K562 (cell line): ENCODE measurements around the gene NUCB2. TPM values are rescaled to one million over a fixed set of nuclear protein-coding genes. Genes with fewer than 3 reads are reported as not detected.

Source experiments
- ATAC-seq: fragments of 200-7000 bp; cut with Tn5 transposase; 3 replicates; pipeline ENCODE4 v1.9.1; 2020; ENCODE audit warnings: moderate library complexity
- BruUV-seq: library from RNA; stranded (reverse); fragments of 400-500 nt; replicated peaks from 2 replicates; lab custom pipeline; 2021; lab: Mats Ljungman, UMichigan
- CTCF ChIA-PET: fragments of 300-600 bp; formaldehyde crosslinking; extraction: SDS; loops from one replicate; lab custom pipeline; 2021; ENCODE audit warnings: low intra/inter-chr PET ratio; lab: Yijun Ruan, JAX
- POLR2A ChIA-PET: fragments of 300-600, 350-650 bp; sonication (Branson Sonifier 250); formaldehyde crosslinking; extraction: SDS; loops from one replicate; lab custom pipeline; 2021; ENCODE audit warnings: antibody characterized with exemption, inconsistent platforms; lab: Yijun Ruan, JAX
- DNase-seq, 4 experiments: peaks; one replicate each; pipeline versions ENCODE4 v3.0.0 to v3.0.0-alpha.2; 2011 to 2018; ENCODE audit warnings: low spot score in 3 of 4, mixed read lengths in 3 of 4; ENCODE audit errors: extremely low read depth in 1 of 4
- FAIRE-seq: peaks from 2 replicates; lab custom pipeline; 2011; peaks lifted over from hg19 to GRCh38; lab: Jason Lieb, UNC
- H2AFZ ChIP-seq: 2 replicates; pipeline ENCODE4 v1.6.0; 2011; ENCODE audit warnings: low read depth, low read length, control low read depth, inconsistent platforms
- H3K27ac ChIP-seq: fragments of 200-600 bp; 3 replicates; pipeline ENCODE4 v1.8.0; 2011; ENCODE audit warnings: low read depth, mild to moderate bottlenecking, control low read depth, inconsistent platforms, low read length, moderate library complexity, mixed read lengths; ENCODE audit errors: extremely low read depth
- H3K27me3 ChIP-seq, 2 experiments: fragments of 300-600 bp in 1 of 2; 2 replicates in 1 of 2; 3 replicates in 1 of 2; pipeline versions ENCODE4 v1.6.0 to v1.8.0; 2011; ENCODE audit warnings: inconsistent platforms in 2 of 2, low read length in 2 of 2, mild to moderate bottlenecking in 1 of 2, mixed read lengths in 1 of 2, moderate library complexity in 1 of 2; ENCODE audit not compliant: control insufficient read depth in 2 of 2, insufficient read depth in 2 of 2
- H3K36me3 ChIP-seq: fragments of 300-600 bp; 3 replicates; pipeline ENCODE4 v1.8.0; 2011; ENCODE audit warnings: mild to moderate bottlenecking, low read length, inconsistent platforms; ENCODE audit not compliant: control insufficient read depth, insufficient read depth
- H3K4me1 ChIP-seq, 2 experiments: fragments of 200-600 bp in 1 of 2; replicated peaks in 1 of 2; 2 replicates in 1 of 2; 3 replicates in 1 of 2; pipeline versions ENCODE4 v1.5.1 to v1.8.0; 2011; ENCODE audit warnings: inconsistent platforms in 2 of 2, low read length in 2 of 2, mild to moderate bottlenecking in 1 of 2, mixed read lengths in 1 of 2, moderate library complexity in 1 of 2; ENCODE audit not compliant: control insufficient read depth in 2 of 2, insufficient read depth in 2 of 2
- H3K4me2 ChIP-seq: 2 replicates; pipeline ENCODE4 v1.6.1; 2011; ENCODE audit warnings: low read length, control low read depth, inconsistent platforms, mixed read lengths; ENCODE audit not compliant: insufficient read depth
- H3K4me3 ChIP-seq: fragments of 200-600 bp; sonication (generic), shearing (Covaris generic); 2 replicates; pipeline ENCODE4 v1.5.1; 2016; ENCODE audit warnings: control low read depth, inconsistent platforms
- H3K79me2 ChIP-seq: fragments of 200-600 bp; 3 replicates; pipeline ENCODE4 v1.8.0; 2011; ENCODE audit warnings: low read length, inconsistent platforms; ENCODE audit not compliant: control insufficient read depth, insufficient read depth
- H3K9ac ChIP-seq, 2 experiments: 2 replicates each; pipeline versions ENCODE4 v1.6.0 to v1.6.1; 2011; ENCODE audit warnings: low read depth in 2 of 2, low read length in 2 of 2, control low read depth in 1 of 2, inconsistent platforms in 1 of 2, mild to moderate bottlenecking in 1 of 2, mixed read lengths in 1 of 2; ENCODE audit not compliant: insufficient read depth in 1 of 2
- H3K9me1 ChIP-seq: one replicate; pipeline ENCODE4 v1.6.0; 2011; ENCODE audit warnings: inconsistent platforms, mild to moderate bottlenecking, low read length, moderate library complexity; ENCODE audit not compliant: control insufficient read depth, insufficient read depth
- H3K9me3 ChIP-seq: replicated peaks from 2 replicates; pipeline ENCODE4 v1.5.1; 2011; ENCODE audit warnings: low read depth, low read length, inconsistent platforms; ENCODE audit not compliant: control insufficient read depth, insufficient read depth
- H4K20me1 ChIP-seq: replicated peaks from 2 replicates; pipeline ENCODE4 v1.6.1; 2011; ENCODE audit warnings: low read length, inconsistent platforms, mixed read lengths; ENCODE audit not compliant: control insufficient read depth, insufficient read depth
- BRCA1 ChIP-seq, 2 experiments: fragments of 450-650 bp in 1 of 2; sonication (generic) in 1 of 2; formaldehyde crosslinking in 1 of 2; IDR thresholded peaks; 2 replicates each; pipeline versions ENCODE4 v1.5.0 to v1.6.1; 2017 to 2020; ENCODE audit warnings: mild to moderate bottlenecking in 1 of 2, missing genetic modification reagents in 1 of 2
- CGGBP1 ChIP-seq: fragments of 250-450 bp; sonication (Bioruptor Pico); IDR thresholded peaks from 2 replicates; pipeline ENCODE4 v1.9.0; 2021; ENCODE audit warnings: mild to moderate bottlenecking
- E2F8 ChIP-seq: fragments of 450-650 bp; IDR thresholded peaks from 2 replicates; pipeline ENCODE4 v1.7.1; 2018; ENCODE audit warnings: mild to moderate bottlenecking, low read depth; ENCODE audit not compliant: partially characterized antibody
- ELF1 ChIP-seq: fragments of 200-800 bp; sonication (Bioruptor generic); IDR thresholded peaks from 2 replicates; pipeline ENCODE4 v1.6.1; 2016; ENCODE audit warnings: missing genetic modification characterization, missing compliant biosample characterization
- ELK3 ChIP-seq: fragments of 450-650 bp; formaldehyde crosslinking; IDR thresholded peaks from 2 replicates; pipeline ENCODE4 v1.4.0; 2020; ENCODE audit warnings: mild to moderate bottlenecking
- HEY1 ChIP-seq: fragments of 250-450 bp; sonication (Bioruptor Pico); IDR thresholded peaks from 2 replicates; pipeline ENCODE4 v1.5.0; 2020; ENCODE audit warnings: mild to moderate bottlenecking, moderate library complexity, borderline replicate concordance
- POLR3G ChIP-seq: IDR thresholded peaks from 2 replicates; pipeline ENCODE4 v1.6.1; 2011; ENCODE audit not compliant: insufficient read length, insufficient replicate concordance; ENCODE audit errors: extremely low read depth
- PRPF4 ChIP-seq: fragments of 200-400 bp; formaldehyde crosslinking; IDR thresholded peaks from one replicate; pipeline ENCODE4 v1.6.1; 2017; ENCODE audit warnings: low read length, low read depth, mild to moderate bottlenecking; ENCODE audit not compliant: insufficient read depth, poor library complexity, severe bottlenecking
- RBM22 ChIP-seq: fragments of 200-400 bp; formaldehyde crosslinking; IDR thresholded peaks from 2 replicates; pipeline ENCODE4 v1.6.1; 2018; ENCODE audit warnings: low read length, low read depth; ENCODE audit not compliant: poor library complexity, severe bottlenecking
- SOX6 ChIP-seq: fragments of 450-650 bp; IDR thresholded peaks from 2 replicates; pipeline ENCODE4 v1.6.1; 2014; ENCODE audit warnings: mild to moderate bottlenecking
- STAT5B ChIP-seq: fragments of 250-450 bp; sonication (Bioruptor Pico); IDR thresholded peaks from 2 replicates; pipeline ENCODE4 v1.8.0; 2021; ENCODE audit warnings: mild to moderate bottlenecking, inconsistent platforms
- TAF15 ChIP-seq: fragments of 200-400 bp; formaldehyde crosslinking; IDR thresholded peaks from 2 replicates; pipeline ENCODE4 v1.6.1; 2017; ENCODE audit warnings: mild to moderate bottlenecking, low read depth, low read length, moderate library complexity
- ZBTB1 ChIP-seq: sonication (generic); formaldehyde crosslinking; IDR thresholded peaks from 2 replicates; pipeline ENCODE4 v1.8.1; 2023; ENCODE audit warnings: missing genetic modification reagents, low read depth, mild to moderate bottlenecking, borderline replicate concordance
- ZNF143 ChIP-seq: sonication (generic); formaldehyde crosslinking; IDR thresholded peaks from 2 replicates; pipeline ENCODE4 v1.9.0; 2022; ENCODE audit warnings: mild to moderate bottlenecking, missing genetic modification reagents
- ZNF354B ChIP-seq: fragments of 250-450 bp; sonication (Bioruptor Pico); IDR thresholded peaks from 2 replicates; pipeline ENCODE4 v1.4.0; 2020
- ZNF75A ChIP-seq: fragments of 450-650 bp; formaldehyde crosslinking; IDR thresholded peaks from 2 replicates; pipeline ENCODE4 v1.4.0; 2020; ENCODE audit warnings: mild to moderate bottlenecking
- in situ Hi-C: fragments of 300-500 bp; cut with MboI; formaldehyde crosslinking; loops from 4 replicates; pipeline ENCODE4 v1.15.0; 2018; ENCODE audit warnings: inconsistent platforms, mixed read lengths
- intact Hi-C: fragments of 100-400 bp; cut with micrococcal nuclease; formaldehyde crosslinking; loops from 2 replicates; pipeline ENCODE4 v1.14.2; 2022
- polyA plus RNA-seq, 8 experiments: library from polyadenylated mRNA; depleted of rRNA in 4 of 8; stranded (reverse) in 5 of 8; unstranded in 3 of 8; fragments of >200 nt; fragmentation: Nextera tagmentation in 2 of 8; fragmentation: Illumina TruSeq in 1 of 8; extraction: Ambion mirVana in 2 of 8; extraction: Trizol in 1 of 8; gene quantifications; 2 replicates each; pipeline versions ENCODE4 v1.2.1 to v1.2.3, GENCODE V29; 2011 to 2014; ENCODE audit warnings: inconsistent platforms in 1 of 8, missing spikeins in 1 of 8
- total RNA-seq, 7 experiments: library from RNA; depleted of rRNA in 6 of 7; stranded (reverse); fragments of >200 nt in 6 of 7; fragmentation: Illumina TruSeq in 2 of 7; extraction: Trizol in 2 of 7; gene quantifications; 2 replicates each; pipeline versions ENCODE4 v1.2.1 to v1.2.3, GENCODE V29; 2011 to 2021; ENCODE audit warnings: low replicate concordance in 1 of 7

NUCB2 gene
- total and polyA plus RNA-seq, 9 of the 15 experiments (the other 6 are each of a cell fraction or from before 2014, with no cell fraction given), result 54.0 to 108 (median 84.6) TPM

- no peak for TF ChIP-seq RBM22
- TF ChIP-seq STAT5B (CRISPR knock-in tag), result no peak
- TF ChIP-seq BRCA1 (IDR thresholded peaks at IDR 0.05), result no peak
- TF ChIP-seq BRCA1 (CRISPR knock-in tag; IDR thresholded peaks at IDR 0.05), result no peak
- TF ChIP-seq ZNF75A (CRISPR knock-in tag), result no peak
- no peak for TF ChIP-seq ZNF143 (CRISPR knock-in tag)
- no peak for TF ChIP-seq ELK3 (CRISPR knock-in tag)
- TF ChIP-seq SOX6, result no peak
- TF ChIP-seq TAF15, result no peak
- TF ChIP-seq ELF1, result no peak
- no peak for TF ChIP-seq PRPF4
- TF ChIP-seq ZNF354B (CRISPR knock-in tag), result no peak
- no peak for TF ChIP-seq CGGBP1 (CRISPR knock-in tag)
- TF ChIP-seq POLR3G, result no peak
- TF ChIP-seq ZBTB1, result no peak
- no peak for TF ChIP-seq HEY1 (CRISPR knock-in tag)
- TF ChIP-seq E2F8, result no peak
- TF ChIP-seq, all 486 proteins: peak for 0
- Histone ChIP-seq H3K27ac (no peak overlapping the region), H3K36me3 (no peaks in the 10 kb centered on the region), H3K27me3 (no peaks in the 10 kb centered on the region), H2AFZ (no peak overlapping the region), H3K9me3 (no peaks in the 10 kb centered on the region), H3K4me1 (no peaks in the 10 kb centered on the region), H3K4me2 (no peak overlapping the region), H3K9ac (no peak overlapping the region), H3K79me2 (no peaks in the 10 kb centered on the region), H3K9me1 (no peaks in the 10 kb centered on the region), H4K20me1 (no peaks in the 10 kb centered on the region), H3K4me3 (no peak overlapping the region)
- ATAC-seq, result no peak
- ChIA-PET POLR2A (no interaction called here), CTCF (no interaction called here)
- in situ Hi-C loops (loop anchor here (10.0 kb wide), 1 partner anchor 292 kb away; no protein-coding TSS in a partner anchor), intact Hi-C loops (no loop called here)
- DNase-seq, result no peak
- no peak for FAIRE-seq
- BruUV-seq, result no TSS peak
Observed at GRCh38 chr11:17233101-17233500, 43.4 kb upstream of the NUCB2 start.
